ENCODE data around the gene INPP5K. TPM values are rescaled to one million over a fixed set of nuclear protein-coding genes. Genes with fewer than 3 reads are reported as not detected.
A peak's percentile ranks its signal among the peaks of the same experiment; 100 is the strongest.
"Not testable (repeated sequence)": the region's sequence is repeated elsewhere in the genome, so short reads cannot be mapped to it uniquely, and the experiment has no call there.

The INPP5K gene
- total and polyA plus RNA-seq, 2 experiments from 2014 or later, result 18.1 to 24.6 TPM

GRCh38 chr17:1533661-1534325 is 17.4 kb upstream of the INPP5K start:
- H3K36me3 ChIP-seq, result peaks cover 52% of the 10 kb centered on the region
- H3K4me3 ChIP-seq, result no peak overlapping the region
- no peak overlapping the region for H3K27ac ChIP-seq
- H3K27me3 ChIP-seq, result no peaks in the 10 kb centered on the region
- no peak for TF ChIP-seq CTCF (IDR thresholded peaks at IDR 0.05; ENCODE audit: low read depth, low read length)
- DNase-seq (ENCODE audit: low read depth in 1 of 2, low spot score in 1 of 2), result no peak
- H3K9me3 ChIP-seq (ENCODE audit: low read depth), result no peaks in the 10 kb centered on the region
- no peaks in the 10 kb centered on the region for H3K4me1 ChIP-seq (ENCODE audit: low read depth)

GRCh38 chr17:1532836-1533602 is 16.6 kb upstream of the INPP5K start:
- Histone ChIP-seq H3K36me3 (peaks cover 50% of the 10 kb centered on the region), H3K27ac (no peak overlapping the region), H3K27me3 (no peaks in the 10 kb centered on the region), H3K4me3 (no peak overlapping the region), H3K4me1 (ENCODE audit: low read depth) (no peaks in the 10 kb centered on the region), H3K9me3 (ENCODE audit: low read depth) (no peaks in the 10 kb centered on the region)
- DNase-seq (ENCODE audit: low read depth in 1 of 2, low spot score in 1 of 2), result peak; percentile 10 to 22
- TF ChIP-seq CTCF (IDR thresholded peaks at IDR 0.05; ENCODE audit: low read depth, low read length), result peak; percentile 23

- Histone ChIP-seq H3K27ac (no peak overlapping the region), H3K4me3 (no peak overlapping the region), H3K4me1 (ENCODE audit: low read depth) (no peaks in the 10 kb centered on the region), H3K36me3 (peaks cover 33% of the 10 kb centered on the region), H3K9me3 (ENCODE audit: low read depth) (no peaks in the 10 kb centered on the region), H3K27me3 (no peaks in the 10 kb centered on the region)
- TF ChIP-seq CTCF (IDR thresholded peaks at IDR 0.05; ENCODE audit: low read depth, low read length), result no peak
- DNase-seq (ENCODE audit: low read depth in 1 of 2, low spot score in 1 of 2), result no peak
Measured at GRCh38 chr17:1529863-1530262, 13.5 kb upstream of the INPP5K start.

GRCh38 chr17:1526876-1527275 is 10.5 kb upstream of the INPP5K start:
- H3K27me3 ChIP-seq; H3K27ac ChIP-seq; H3K4me1 ChIP-seq (ENCODE audit: low read depth); H3K9me3 ChIP-seq (ENCODE audit: low read depth); DNase-seq (ENCODE audit: low read depth in 1 of 2, low spot score in 1 of 2); H3K4me3 ChIP-seq: not testable (repeated sequence)
- H3K36me3 ChIP-seq, result peaks cover 20% of the 10 kb centered on the region

GRCh38 chr17:1522626-1523025 is 6.2 kb upstream of the INPP5K start:
- no peaks in the 10 kb centered on the region for H3K27me3 ChIP-seq
- no peaks in the 10 kb centered on the region for H3K9me3 ChIP-seq (ENCODE audit: low read depth)
- no peaks in the 10 kb centered on the region for H3K4me1 ChIP-seq (ENCODE audit: low read depth)
- no peak for TF ChIP-seq CTCF (IDR thresholded peaks at IDR 0.05; ENCODE audit: low read depth, low read length)
- no peak for DNase-seq (ENCODE audit: low read depth in 1 of 2, low spot score in 1 of 2)
- H3K4me3 ChIP-seq, result no peak overlapping the region
- H3K36me3 ChIP-seq, result peaks cover 7% of the 10 kb centered on the region
- H3K27ac ChIP-seq, result no peak overlapping the region

GRCh38 chr17:1521086-1521640 is 4.8 kb upstream of the INPP5K start:
- TF ChIP-seq CTCF (IDR thresholded peaks at IDR 0.05; ENCODE audit: low read depth, low read length), result no peak

More at GRCh38 chr17:1521086-1521640, 4.8 kb upstream of the INPP5K start:
- DNase-seq (ENCODE audit: low read depth in 1 of 2, low spot score in 1 of 2), result no peak
- no peaks in the 10 kb centered on the region for H3K4me1 ChIP-seq (ENCODE audit: low read depth)
- no peak overlapping the region for H3K27ac ChIP-seq
- no peak overlapping the region for H3K4me3 ChIP-seq
- H3K36me3 ChIP-seq, result peaks cover 5% of the 10 kb centered on the region
- H3K27me3 ChIP-seq, result no peaks in the 10 kb centered on the region
- no peaks in the 10 kb centered on the region for H3K9me3 ChIP-seq (ENCODE audit: low read depth)

Measured in cardiac muscle cell (in vitro differentiated cells and primary cell).